ENCODE measurements around the gene RAB10.
"Not testable (repeated sequence)": the region's sequence is repeated elsewhere in the genome, so short reads cannot be mapped to it uniquely, and the experiment has no call there.

Gene RAB10

DNA sequence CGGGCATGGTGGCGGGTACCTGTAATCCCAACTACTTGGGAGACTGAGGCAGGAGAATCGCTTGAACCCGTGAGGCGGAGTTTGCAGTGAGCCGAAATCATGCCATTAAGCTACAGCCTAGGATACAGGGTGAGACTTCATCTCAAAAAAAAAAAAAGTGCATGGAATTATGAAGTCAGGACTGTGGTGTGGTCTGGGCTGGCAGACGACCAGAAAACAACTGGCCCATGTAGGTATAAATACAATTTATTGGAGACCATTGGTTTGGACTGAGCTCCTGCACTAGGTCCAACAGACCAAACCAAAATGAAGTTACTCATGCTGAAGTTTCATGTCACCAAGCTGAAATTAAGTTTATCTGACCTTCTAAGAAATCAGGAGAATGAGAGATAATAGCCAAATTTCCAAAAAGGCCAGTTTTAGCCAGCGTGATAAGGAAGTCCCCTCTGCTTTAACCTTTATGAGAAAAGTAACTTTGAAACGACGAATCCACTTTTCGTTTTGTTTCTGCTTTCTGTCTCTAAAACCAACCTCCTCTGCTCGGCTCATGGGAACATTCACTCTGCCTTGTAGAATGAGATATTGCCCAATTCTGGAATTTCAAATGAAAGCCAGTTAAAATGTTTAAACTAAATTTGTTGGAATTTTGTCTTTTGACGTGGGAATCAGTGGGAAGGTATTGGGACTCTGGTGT, 17.7 kb upstream of the RAB10 start:
- no peak for DNase-seq (ENCODE audit: low spot score)

DNA sequence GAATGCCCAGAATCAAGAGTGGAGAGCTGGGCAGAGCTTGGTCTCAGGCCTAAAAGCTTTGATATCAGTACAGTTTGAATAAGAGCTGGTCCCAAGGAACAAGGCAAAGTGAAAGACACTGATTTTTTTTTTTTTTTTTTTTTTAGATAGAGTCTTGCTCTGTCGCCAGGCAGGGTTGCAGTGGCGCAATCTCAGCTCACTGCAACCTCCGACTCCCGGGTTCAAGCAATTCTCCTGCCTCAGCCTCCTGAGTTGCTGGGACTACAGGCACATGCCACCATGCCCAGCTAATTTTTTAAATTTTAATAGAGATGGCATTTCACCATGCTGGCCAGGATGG, 17.2 kb upstream of the RAB10 start:
- DNase-seq (ENCODE audit: low spot score) = not testable (repeated sequence)

- no peak for DNase-seq (ENCODE audit: low spot score)
These were observed 16.3 kb upstream of the RAB10 start for GRCh38 chr2:26017464-26018183.

- DNase-seq (ENCODE audit: low spot score) = peak; percentile 88
These were observed 15.5 kb upstream of the RAB10 start for GRCh38 chr2:26018184-26019055.

DNA sequence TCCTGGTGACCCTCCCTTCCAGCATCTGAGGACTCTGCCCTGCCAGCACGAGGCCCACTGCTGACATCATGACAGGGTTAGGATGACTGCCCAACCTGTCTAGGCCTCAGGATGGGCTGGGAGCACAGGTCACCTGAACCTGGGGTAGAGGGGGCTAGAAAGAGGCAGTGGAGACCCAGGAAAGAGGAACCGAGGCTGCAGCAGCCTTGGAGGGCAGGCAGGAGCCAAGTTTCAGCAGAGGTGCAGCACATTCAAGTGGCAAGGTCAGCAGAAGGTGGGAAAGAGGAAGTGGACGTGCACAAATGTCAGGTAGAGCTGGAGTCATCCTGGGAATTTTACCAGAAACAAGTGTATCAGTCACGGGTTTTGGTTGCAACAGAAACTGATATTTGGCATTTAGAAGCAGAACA, 13.6 kb upstream of the RAB10 start:
- no peak for DNase-seq (ENCODE audit: low spot score)

- no peak for DNase-seq (ENCODE audit: low spot score)
These were observed 9.6 kb upstream of the RAB10 start for GRCh38 chr2:26024260-26024659.

DNA sequence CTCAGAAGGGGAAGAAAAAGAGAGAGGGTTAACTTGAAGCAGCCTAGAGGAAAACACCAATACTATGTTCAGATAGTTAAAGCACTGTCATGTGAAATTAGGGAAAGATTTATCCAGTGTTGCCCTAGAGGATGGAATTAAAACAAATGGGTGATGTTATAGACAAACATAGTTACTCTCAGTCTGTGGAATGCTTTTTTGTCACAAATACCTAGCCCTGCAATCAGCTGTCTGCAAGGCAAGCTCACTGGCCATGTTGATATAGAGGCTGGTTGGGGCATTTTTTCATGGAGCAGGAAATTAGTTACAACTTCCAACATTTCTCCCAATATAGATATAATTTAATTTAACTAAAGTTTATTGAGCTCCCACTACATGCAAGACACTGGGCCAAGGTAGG, 8.4 kb upstream of the RAB10 start:
- no peak for DNase-seq (ENCODE audit: low spot score)

DNA sequence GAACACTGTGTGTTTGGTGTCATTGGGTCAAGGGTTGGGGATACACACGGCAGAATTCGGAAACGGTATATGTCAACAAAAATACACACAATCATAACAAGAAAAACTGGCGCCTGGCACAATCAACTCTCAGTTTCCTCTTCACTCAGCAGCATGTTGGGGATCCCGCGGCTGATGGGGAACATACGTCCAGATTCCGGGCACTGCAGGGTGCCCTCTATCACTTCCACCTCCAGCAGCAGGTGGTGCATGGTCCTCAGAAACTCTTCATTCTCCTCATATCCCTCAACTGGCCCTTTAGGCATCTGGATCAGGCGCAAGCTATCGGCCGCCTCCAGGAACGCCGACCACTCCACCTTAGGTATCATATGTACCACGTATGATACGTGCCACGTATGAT, 5.8 kb upstream of the RAB10 start:
- not testable (repeated sequence) for DNase-seq (ENCODE audit: low spot score)

DNA sequence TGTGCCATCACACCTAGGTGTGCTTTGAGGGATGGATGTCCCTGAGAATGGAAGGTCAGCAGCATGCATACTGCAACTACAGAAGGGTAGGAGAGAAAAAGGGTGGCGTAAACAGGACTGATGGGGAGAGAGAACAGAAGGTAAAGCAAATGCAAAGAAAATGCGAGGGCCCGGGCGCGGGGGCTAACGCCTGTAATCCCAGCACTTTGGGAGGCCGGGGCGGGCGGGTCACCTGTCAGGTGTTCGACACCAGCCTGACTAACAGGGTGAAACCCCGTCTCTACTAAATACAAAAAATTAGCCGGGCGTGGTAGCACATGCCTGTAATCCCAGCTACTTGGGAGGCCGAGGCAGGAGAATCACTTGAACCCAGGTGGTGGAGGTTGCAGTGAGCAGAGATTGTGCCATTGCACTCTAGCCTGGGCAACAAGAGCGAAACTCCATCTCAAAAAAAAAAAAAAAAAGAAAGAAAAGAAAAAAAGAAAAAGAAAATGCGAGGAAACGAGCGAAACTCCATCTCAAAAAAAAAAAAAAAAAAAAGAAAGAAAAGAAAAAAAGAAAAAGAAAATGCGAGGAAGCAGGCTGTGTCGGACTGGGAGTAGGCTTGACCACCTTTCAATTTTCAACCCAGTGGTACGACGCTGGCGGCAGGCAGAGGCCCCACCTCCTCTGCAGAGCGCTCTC, 1.2 kb upstream of the RAB10 start:
- not testable (repeated sequence) for DNase-seq (ENCODE audit: low spot score)

DNA sequence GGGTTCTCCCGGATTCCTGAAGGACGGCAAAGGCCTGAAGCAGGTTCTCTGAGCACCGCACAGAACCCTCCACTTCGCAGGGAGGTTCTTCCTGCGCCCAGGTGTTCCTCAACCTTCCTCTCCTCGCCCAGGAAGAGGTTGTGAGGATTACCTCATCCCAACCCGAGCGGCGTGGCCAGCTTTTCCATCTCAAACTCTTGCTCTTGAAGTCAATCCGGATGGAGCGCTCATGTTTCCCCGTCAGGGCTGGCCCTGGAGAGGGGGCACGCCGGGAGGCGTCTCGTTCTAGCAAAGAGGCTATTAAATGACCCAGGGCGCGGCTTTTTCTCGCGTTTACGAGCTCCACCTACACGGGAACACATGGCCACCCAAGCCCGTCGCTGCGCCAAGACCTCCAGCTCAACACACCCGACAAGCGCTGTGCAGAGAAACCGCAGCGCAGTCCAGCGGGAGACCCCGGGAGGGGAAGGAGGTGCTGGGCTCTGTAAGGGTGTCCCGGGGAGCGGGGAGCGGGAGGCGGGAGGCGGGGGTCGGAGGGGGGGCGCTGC, 540 bp upstream of the RAB10 start:
- no peak for DNase-seq (ENCODE audit: low spot score)

DNA sequence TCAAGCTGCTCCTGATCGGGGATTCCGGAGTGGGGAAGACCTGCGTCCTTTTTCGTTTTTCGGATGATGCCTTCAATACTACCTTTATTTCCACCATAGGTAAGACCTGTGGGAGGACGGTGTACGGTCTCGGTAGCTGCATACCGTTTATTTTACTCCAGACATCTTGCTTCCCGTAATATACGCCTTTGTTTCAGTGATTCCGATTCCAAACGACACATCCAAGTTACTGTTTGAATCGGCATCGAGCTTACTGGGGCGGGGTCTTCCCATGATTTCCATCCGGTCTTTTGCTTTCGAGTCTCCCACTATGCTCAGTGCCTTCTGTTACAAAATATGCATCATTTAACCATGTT, 731 bp downstream of the RAB10 start:
- DNase-seq (ENCODE audit: low spot score) = no peak

GRCh38 chr2:26035090-26035743, 1.3 kb downstream of the RAB10 start:
- DNase-seq (ENCODE audit: low spot score) = peak; percentile 71

DNA sequence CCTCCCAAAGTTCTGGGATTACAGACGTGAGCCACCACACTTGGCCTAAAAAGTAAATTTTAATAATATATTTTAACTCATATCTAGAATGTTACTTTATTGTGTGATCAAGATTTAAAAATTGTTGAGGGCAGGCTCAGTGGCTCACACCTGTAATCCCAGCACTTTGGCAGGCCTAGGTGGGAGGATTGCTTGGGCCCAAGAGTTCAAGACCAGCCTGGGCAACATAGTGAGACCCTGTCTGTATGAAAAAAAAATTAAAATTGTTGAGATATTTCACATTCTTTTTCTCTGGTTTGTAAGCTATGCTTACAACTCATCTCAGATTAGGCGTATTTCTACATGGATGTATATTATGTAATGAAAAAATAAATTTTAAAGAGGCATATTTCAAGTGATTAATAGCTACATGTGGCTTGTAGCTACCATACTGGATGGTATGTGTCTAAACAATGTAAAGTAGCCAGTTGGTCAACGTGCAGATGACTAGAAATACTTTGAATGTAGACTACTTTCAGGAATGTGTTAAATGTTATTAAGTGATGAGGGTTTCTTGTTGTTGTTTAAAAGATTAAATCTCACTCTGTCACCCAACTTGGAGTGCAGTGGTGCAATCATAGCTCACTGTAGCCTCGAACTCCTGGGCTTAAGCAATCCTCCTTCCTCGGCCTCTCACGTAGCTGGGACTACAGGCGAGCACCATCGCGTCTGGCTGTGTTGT, 5.9 kb downstream of the RAB10 start:
- peak; percentile 55 for DNase-seq (ENCODE audit: low spot score)

DNA sequence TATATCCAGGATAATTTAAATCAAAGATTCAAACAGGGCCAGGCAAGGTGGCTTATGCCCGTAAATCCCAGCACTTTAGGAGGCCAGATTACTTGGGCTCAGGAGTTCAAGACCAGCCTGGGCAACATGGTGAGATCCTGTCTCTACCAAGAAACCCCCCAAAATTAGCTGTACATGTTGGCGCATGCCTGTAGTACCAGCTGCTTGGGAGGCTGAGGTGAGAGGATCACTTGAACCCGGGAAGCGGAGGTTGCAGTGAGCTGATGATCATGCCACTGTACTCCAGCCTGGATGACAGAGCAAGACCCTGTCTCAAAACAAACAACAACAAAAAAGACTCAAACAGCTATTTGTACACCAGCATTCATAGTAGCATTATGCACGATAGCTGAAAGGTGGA, 9.2 kb downstream of the RAB10 start:
- no peak for DNase-seq (ENCODE audit: low spot score)

DNA sequence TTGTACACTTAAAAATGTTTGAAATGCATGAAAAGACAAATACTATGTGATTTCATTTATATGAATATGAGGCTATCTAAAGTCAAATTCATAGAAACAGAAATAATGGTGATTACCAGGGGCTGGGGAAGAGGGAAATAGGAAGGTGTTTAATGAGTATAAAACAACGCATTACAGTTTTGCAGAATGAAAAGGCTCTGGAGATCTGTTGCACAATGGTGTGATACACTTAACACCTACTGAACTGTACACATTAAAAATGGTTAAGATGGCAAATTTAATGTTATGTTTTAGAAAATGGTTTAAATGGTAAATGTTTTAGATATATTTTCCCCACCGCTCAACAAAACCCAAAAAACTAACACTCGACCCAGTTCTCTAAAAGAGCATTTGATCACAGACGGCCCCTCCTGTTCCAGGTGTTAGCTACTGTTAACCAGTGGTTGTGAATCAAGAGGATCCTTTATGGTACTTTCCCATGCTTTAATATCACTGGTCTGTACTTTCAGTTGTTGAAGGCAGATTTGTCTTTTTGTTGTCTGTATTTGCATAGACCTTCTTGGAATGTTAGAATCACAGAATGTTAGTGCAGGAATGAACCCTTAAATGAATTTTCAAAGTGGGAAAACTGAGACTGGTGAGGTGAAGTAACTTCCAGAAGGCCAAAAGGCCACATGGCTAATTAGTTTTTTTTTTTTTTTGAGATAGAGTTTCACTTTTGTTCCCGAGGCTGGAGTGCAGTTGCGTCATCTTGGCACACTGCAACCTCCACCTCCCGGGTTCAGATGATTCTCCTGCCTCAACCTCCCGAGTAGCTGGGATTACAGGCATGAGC, 10.2 kb downstream of the RAB10 start:
- peak; percentile 53 for DNase-seq (ENCODE audit: low spot score)

DNA sequence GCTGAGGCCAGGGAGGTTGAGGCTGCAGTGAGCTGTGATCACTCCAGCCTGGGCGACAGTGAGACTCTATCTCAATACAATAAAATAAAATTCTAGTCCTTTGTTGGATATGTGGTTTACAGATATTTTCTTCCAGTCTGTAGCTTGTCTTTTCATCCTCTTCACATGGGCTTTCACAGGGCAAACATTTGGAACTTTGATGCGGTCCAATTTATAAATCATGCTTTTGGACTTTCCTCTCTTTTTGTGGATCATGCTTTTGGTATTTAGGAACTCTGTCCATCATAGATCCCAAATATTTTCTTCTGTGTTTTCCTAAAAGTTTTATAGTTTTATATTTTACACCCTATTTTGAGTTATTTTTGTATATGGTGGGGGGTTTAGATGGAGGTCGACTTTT, 14.9 kb downstream of the RAB10 start:
- no peak for DNase-seq (ENCODE audit: low spot score)

DNA sequence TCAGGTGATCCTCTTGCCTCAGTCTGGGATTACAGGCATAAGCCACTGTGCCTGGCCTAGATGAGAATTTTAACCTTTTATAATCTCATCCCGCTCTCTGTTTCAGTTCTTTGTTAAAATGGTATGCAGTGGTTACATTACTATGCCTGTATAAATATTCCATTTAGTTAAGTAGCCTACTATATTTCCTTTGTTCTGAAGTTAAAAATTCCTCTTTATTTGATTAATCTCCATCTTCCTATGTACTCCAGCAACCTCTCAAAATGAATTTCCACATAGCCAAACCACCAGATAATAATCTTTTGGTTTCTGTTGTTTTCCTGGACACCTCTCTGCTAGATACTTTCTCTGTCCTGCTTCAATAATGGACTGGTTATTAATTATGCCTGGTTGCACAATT, 15.8 kb downstream of the RAB10 start:
- DNase-seq (ENCODE audit: low spot score) = no peak

- no peak for DNase-seq (ENCODE audit: low spot score)
These were observed 18.9 kb downstream of the RAB10 start for GRCh38 chr2:26052740-26053139.

DNA sequence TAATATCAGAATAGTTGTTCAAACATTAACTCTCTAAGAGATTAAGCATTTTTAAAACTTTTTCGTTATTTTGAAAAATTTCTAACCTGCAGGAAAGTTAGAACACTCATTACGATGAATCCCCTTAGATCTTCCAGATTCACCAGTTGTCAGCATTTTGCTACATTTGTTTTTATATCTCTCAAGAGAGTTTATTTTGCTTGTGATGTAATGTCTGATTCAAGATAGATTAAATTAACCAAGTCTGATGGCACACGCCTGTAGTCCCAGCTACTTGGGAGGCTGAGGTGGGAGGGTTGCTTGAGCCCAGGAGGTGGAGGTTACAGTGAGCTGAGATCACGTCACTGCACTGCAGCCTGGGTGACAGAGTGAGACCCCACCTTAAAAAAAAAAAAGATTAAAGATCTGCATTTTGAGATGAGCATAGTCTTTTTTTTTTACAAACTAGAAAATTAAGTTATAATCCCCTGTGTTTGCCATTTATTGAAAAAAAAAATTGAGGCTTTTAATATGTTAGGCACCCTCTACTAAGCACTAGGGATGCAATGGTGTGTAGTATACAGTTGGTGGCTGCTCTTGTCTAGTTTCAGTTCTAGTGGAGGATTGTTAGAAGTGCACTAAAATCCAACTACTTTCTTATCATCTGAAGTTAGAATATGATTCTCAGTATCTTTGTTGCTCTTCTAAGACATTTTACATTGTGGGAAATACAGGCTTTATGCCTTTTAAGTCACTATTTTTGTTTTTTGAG, 20.9 kb downstream of the RAB10 start:
- no peak for DNase-seq (ENCODE audit: low spot score)
